Activated naive CD8-positive, alpha-beta T cell treated with anti-CD3 and anti-CD28 coated beads, Interleukin-2, amount 10 ng/mL, durations not matched to agents 7 days and 5 days (primary cell): ENCODE results near the gene PPP4R3B. TPM values are rescaled to one million over a fixed set of nuclear protein-coding genes. Genes with fewer than 3 reads are reported as not detected.

Experiments
- ATAC-seq: fragments of 150-1000 bp; cut with Tn5 transposase; one replicate; pipeline ENCODE4 v1.10.0; 2021; ENCODE audit warnings: low read depth, moderate library complexity
- POLR2A ChIA-PET: fragments of 350-600 bp; sonication (Branson Sonifier 250); formaldehyde crosslinking; loops from one replicate; lab custom pipeline; 2021; ENCODE audit warnings: antibody characterized with exemption; lab: Charles Lee
- DNase-seq: peaks from one replicate; pipeline ENCODE4 v3.0.0; 2021
- H3K27ac Mint-ChIP-seq: one replicate; pipeline ENCODE4 v1.8.0; 2022; ENCODE audit warnings: mild to moderate bottlenecking, mixed read lengths
- H3K27me3 Mint-ChIP-seq: one replicate; pipeline ENCODE4 v1.8.0; 2022; ENCODE audit warnings: mild to moderate bottlenecking, moderate library complexity, mixed read lengths
- H3K36me3 Mint-ChIP-seq: one replicate; pipeline ENCODE4 v1.8.0; 2021; ENCODE audit warnings: mild to moderate bottlenecking, mixed read lengths
- H3K4me1 Mint-ChIP-seq: one replicate; pipeline ENCODE4 v1.8.0; 2021; ENCODE audit warnings: mixed read lengths
- H3K4me3 Mint-ChIP-seq: one replicate; pipeline ENCODE4 v1.8.0; 2022; ENCODE audit warnings: mild to moderate bottlenecking, moderate library complexity, mixed read lengths
- H3K9me3 Mint-ChIP-seq: one replicate; pipeline ENCODE4 v1.8.0; 2021; ENCODE audit warnings: mixed read lengths
- total RNA-seq, 2 experiments: library from RNA; stranded (reverse); gene quantifications; one replicate each; pipeline ENCODE4 v1.2.3, GENCODE V29; 2021

The PPP4R3B gene
- total RNA-seq = 10 to 100 TPM; 78.1 to 81.7 TPM

- DNase-seq (peak; percentile 96), ATAC-seq (peak; percentile 93)
- Mint-ChIP-seq H3K4me3 (no peak within 1 kb of the TSS), H3K4me1 (peaks cover 24% of the 10 kb centered on the region), H3K27me3 (no peaks in the 10 kb centered on the region), H3K9me3 (no peaks in the 10 kb centered on the region), H3K27ac (no peak within 1 kb of the TSS), H3K36me3 (peaks cover 13% of the 10 kb centered on the region)
- POLR2A ChIA-PET = interaction anchor here (0.7 to 3.0 kb wide), 10 partner anchors 16 to 1057 kb away, joined by 3 to 20 read pairs (median 4); partner anchors contain the start of genes CCDC88A, CFAP36, CLHC1 and RPS27A
Measured at GRCh38 chr2:55617175-55618024, at the start of gene PPP4R3B. PPP4R3B (minus strand) TSS chr2:55617622; CDS start chr2:55617285, 337 bp downstream.

GRCh38 chr2:55653255-55653654 is 35.8 kb upstream of the PPP4R3B start:
- Mint-ChIP-seq H3K4me1 (no peaks in the 10 kb centered on the region), H3K27me3 (no peaks in the 10 kb centered on the region), H3K36me3 (peaks cover 24% of the 10 kb centered on the region), H3K9me3 (no peaks in the 10 kb centered on the region), H3K4me3 (no peak overlapping the region), H3K27ac (no peak overlapping the region)
- DNase-seq (no peak), ATAC-seq (no peak)
- POLR2A ChIA-PET = no interaction called here

- POLR2A ChIA-PET = no interaction called here
- no peak for DNase-seq
- H3K9me3 Mint-ChIP-seq = no peaks in the 10 kb centered on the region
- no peaks in the 10 kb centered on the region for H3K4me1 Mint-ChIP-seq
- no peaks in the 10 kb centered on the region for H3K27me3 Mint-ChIP-seq
- H3K27ac Mint-ChIP-seq = no peak overlapping the region
- H3K36me3 Mint-ChIP-seq = peaks cover 10% of the 10 kb centered on the region
- no peak overlapping the region for H3K4me3 Mint-ChIP-seq
- no peak for ATAC-seq
Measured at GRCh38 chr2:55649211-55649610, 31.8 kb upstream of the PPP4R3B start.

- peaks cover 13% of the 10 kb centered on the region for H3K36me3 Mint-ChIP-seq
- POLR2A ChIA-PET = no interaction called here
- no peaks in the 10 kb centered on the region for H3K9me3 Mint-ChIP-seq
Measured at GRCh38 chr2:55636831-55637230, 19.4 kb upstream of the PPP4R3B start.

GRCh38 chr2:55628931-55629330 is 11.5 kb upstream of the PPP4R3B start:
- POLR2A ChIA-PET = no interaction called here
- Mint-ChIP-seq H3K4me1 (no peaks in the 10 kb centered on the region), H3K4me3 (no peak overlapping the region), H3K27ac (no peak overlapping the region), H3K36me3 (peaks cover 13% of the 10 kb centered on the region), H3K9me3 (no peaks in the 10 kb centered on the region), H3K27me3 (no peaks in the 10 kb centered on the region)
- ATAC-seq = no peak
- DNase-seq = no peak

More at GRCh38 chr2:55636831-55637230, 19.4 kb upstream of the PPP4R3B start:
- no peak overlapping the region for H3K27ac Mint-ChIP-seq
- no peak for DNase-seq
- ATAC-seq = no peak
- H3K4me1 Mint-ChIP-seq = no peaks in the 10 kb centered on the region
- no peaks in the 10 kb centered on the region for H3K27me3 Mint-ChIP-seq
- H3K4me3 Mint-ChIP-seq = no peak overlapping the region

DNA sequence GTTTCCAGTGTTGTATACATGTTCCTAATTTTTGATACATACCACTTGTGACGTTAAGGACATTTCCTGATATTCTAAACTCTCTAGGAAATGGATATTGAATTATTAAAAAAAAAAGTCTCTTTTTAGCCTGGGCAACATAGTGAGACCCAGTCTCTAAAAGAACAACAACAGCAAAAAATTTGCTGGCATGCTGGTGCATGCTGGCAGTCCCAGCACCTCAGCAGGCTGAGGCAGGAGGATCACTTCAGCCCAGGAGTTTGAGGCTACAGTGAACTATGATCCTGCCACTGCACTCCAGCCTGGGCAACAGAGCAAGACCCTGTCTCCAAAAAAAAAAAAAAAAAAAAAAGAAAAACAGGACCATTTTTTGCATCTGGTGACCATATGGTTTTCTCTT is 10.5 kb upstream of the PPP4R3B start:
- Mint-ChIP-seq H3K4me3 (no peak overlapping the region), H3K4me1 (peaks cover under 1% of the 10 kb centered on the region), H3K36me3 (peaks cover 13% of the 10 kb centered on the region), H3K27me3 (no peaks in the 10 kb centered on the region), H3K27ac (no peak overlapping the region), H3K9me3 (no peaks in the 10 kb centered on the region)
- DNase-seq (no peak), ATAC-seq (no peak)
- POLR2A ChIA-PET = interaction anchor here (0.7 kb wide), 1 partner anchor 7 kb away, joined by 4 read pairs; no protein-coding TSS in a partner anchor

GRCh38 chr2:55621802-55622201 is 4.4 kb upstream of the PPP4R3B start:
- Mint-ChIP-seq H3K27ac (no peak overlapping the region), H3K4me3 (no peak overlapping the region)
- POLR2A ChIA-PET = no interaction called here

GRCh38 chr2:55620123-55620779 is 2.8 kb upstream of the PPP4R3B start:
- Mint-ChIP-seq H3K4me1 (peaks cover 21% of the 10 kb centered on the region), H3K27ac (peak overlapping the region; percentile 40), H3K9me3 (no peaks in the 10 kb centered on the region), H3K4me3 (no peak overlapping the region), H3K27me3 (no peaks in the 10 kb centered on the region), H3K36me3 (peaks cover 6% of the 10 kb centered on the region)
- POLR2A ChIA-PET = no interaction called here
- no peak for DNase-seq
- ATAC-seq = no peak

More at GRCh38 chr2:55621802-55622201, 4.4 kb upstream of the PPP4R3B start:
- ATAC-seq = no peak
- H3K27me3 Mint-ChIP-seq = no peaks in the 10 kb centered on the region
- DNase-seq = no peak
- peaks cover 15% of the 10 kb centered on the region for H3K4me1 Mint-ChIP-seq
- H3K9me3 Mint-ChIP-seq = no peaks in the 10 kb centered on the region
- peaks cover 7% of the 10 kb centered on the region for H3K36me3 Mint-ChIP-seq

- ATAC-seq = peak; percentile 10
- Mint-ChIP-seq H3K9me3 (no peaks in the 10 kb centered on the region), H3K27ac (no peak overlapping the region), H3K27me3 (no peaks in the 10 kb centered on the region), H3K36me3 (peaks cover 13% of the 10 kb centered on the region), H3K4me1 (peaks cover 29% of the 10 kb centered on the region), H3K4me3 (no peak overlapping the region)
- POLR2A ChIA-PET = interaction anchor here (0.7 to 3.0 kb wide), 7 partner anchors 23 to 1058 kb away, joined by 3 to 20 read pairs (median 5); partner anchors contain the start of genes CCDC88A, CFAP36, CLHC1 and RPS27A
- peak; percentile 55 for DNase-seq
Measured at GRCh38 chr2:55618275-55619055, 1.0 kb upstream of the PPP4R3B start.

- H3K4me1 Mint-ChIP-seq = peaks cover 29% of the 10 kb centered on the region
- no peak for DNase-seq
- H3K27ac Mint-ChIP-seq = no peak overlapping the region
- no peak overlapping the region for H3K4me3 Mint-ChIP-seq
- H3K27me3 Mint-ChIP-seq = no peaks in the 10 kb centered on the region
- H3K36me3 Mint-ChIP-seq = peaks cover 13% of the 10 kb centered on the region
- POLR2A ChIA-PET = interaction anchor here (0.7 to 3.0 kb wide), 7 partner anchors 23 to 1058 kb away, joined by 3 to 20 read pairs (median 5); partner anchors contain the start of genes CCDC88A, CFAP36, CLHC1 and RPS27A
- no peaks in the 10 kb centered on the region for H3K9me3 Mint-ChIP-seq
- ATAC-seq = no peak
Measured at GRCh38 chr2:55618025-55618274, 528 bp upstream of the PPP4R3B start.

- ATAC-seq = peak; percentile 1
- H3K9me3 Mint-ChIP-seq = no peaks in the 10 kb centered on the region
- H3K27ac Mint-ChIP-seq = no peak overlapping the region
- POLR2A ChIA-PET = interaction anchor here (0.6 to 3.0 kb wide), 7 partner anchors 15 to 1057 kb away, joined by 3 to 20 read pairs (median 3); partner anchors contain the start of genes CFAP36, CLHC1 and RPS27A
- peaks cover 23% of the 10 kb centered on the region for H3K4me1 Mint-ChIP-seq
- H3K36me3 Mint-ChIP-seq = peaks cover 17% of the 10 kb centered on the region
- DNase-seq = peak; percentile 35
- no peak overlapping the region for H3K4me3 Mint-ChIP-seq
- H3K27me3 Mint-ChIP-seq = no peaks in the 10 kb centered on the region
Measured at GRCh38 chr2:55616551-55617174, 759 bp downstream of the PPP4R3B start.

DNA sequence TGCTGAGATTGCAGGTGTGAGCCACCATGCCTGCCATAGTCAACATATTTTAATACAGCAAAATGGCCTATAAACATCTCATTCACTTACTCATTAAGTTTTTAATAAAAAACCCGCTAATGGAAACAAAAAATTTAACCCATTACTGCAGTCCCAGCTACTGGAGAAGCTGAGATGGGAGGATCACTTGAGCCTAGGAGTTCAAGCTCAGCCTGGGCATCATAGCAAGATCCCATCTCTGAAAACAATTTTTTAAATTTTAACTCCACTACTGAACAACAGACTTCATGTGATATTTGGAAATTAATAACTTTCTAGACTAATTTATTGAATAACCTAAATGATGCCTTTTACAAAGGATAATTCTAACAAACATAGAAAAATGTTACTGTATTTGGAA is 5.4 kb downstream of the PPP4R3B start:
- Mint-ChIP-seq H3K27ac (no peak overlapping the region), H3K27me3 (no peaks in the 10 kb centered on the region), H3K4me3 (no peak overlapping the region), H3K9me3 (no peaks in the 10 kb centered on the region), H3K4me1 (peaks cover 22% of the 10 kb centered on the region), H3K36me3 (peaks cover 33% of the 10 kb centered on the region)
- ATAC-seq (no peak), DNase-seq (no peak)
- POLR2A ChIA-PET = no interaction called here
